ENCODE data around the gene MADD.

Gene MADD

DNA sequence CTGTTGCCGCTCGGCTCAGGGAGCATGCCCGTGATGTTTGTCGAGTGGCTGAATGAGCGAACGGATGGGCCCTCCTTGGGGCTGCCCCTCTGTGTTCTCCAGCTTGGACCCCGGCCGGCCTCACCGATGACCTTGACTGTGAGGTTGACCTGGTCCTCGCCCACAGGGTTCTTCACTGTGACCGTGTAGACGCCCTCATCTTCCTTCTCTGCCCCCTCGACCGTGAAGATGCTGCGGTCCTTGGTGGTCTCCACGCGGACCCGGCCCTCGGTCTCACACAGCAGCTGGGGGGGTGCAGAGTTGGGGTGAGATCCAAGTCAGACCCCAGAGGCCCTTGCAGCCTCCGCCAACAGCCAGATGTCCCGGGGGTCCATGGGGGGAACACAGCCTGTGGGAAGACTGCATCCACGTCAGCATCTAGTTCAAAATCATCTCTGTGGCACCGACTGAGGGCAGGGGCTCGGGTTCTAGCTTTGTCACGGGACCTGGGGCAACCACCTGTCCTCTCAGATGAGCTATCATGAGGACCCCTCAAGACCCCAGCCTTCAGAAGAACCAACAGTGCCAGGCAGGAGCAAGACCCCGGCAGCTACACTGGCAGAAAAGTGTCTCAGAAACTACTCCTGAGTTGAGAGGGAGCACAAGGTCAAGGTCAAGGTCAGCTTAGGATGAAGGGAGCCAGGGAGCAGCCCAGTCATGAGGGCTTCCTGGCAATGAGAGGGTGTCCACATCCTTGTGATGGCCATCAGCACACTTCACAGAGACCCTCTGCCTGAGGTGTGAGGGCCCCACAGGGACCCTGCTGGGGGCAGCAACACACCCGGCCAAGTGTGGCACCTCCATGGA is 68.7 kb downstream of the MADD start:
- DNase-seq (ENCODE audit: low read depth), result no peak

DNA sequence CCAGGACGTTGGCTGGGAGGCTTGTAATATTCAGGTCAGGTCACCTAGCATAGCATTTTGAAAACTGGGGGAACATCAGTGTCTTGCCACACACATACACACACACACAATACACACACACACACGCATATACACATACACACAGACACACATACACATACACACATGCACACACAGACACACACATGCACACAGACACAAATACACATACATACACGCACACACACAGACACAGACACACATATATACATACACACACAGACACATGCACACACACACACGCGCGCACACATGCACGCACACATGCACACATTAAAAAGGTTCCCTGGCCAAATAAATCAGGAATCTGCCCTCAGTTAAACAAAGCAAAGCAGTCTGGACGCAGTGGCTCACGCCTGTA is 70.1 kb downstream of the MADD start:
- no peak for DNase-seq (ENCODE audit: low read depth)

DNA sequence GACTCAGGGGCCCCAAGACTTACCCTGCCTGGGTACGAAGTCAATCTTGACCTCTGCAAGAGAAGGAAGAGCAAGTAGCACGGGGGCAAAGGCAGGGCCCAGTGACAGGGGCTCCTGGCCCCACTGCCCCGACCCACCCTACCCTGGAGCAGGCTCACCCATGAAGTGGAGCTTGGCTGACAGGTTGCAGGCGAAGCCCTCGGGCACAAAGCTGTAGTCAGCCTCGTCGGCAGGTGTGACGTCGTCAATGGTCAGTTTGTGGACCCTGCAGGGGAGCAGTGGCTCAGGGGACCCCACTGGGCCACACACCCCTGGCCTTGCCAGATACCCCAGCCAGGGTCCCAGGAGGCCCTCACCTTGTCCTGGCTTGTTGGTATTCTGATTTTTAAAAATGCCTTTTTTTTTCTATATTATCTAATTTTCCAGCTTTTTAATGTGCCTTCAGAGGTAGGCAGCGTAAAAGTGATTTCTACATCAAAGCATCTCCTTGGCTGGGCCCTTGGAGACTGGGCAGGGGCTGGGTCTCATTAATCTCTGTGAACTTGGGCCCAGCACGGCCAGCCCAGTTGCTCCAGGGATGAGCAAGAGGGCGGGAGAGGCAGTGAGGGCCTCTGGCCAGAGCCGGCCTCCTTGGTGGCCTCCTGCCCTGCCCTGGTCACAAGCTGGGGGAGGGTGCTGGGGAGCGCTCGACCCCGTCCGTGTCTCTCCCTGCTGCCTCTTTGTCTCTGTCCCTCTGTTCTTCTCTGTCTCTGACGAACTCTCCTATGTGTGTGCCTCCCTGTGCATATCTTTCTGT is 71.2 kb downstream of the MADD start:
- no peak for DNase-seq (ENCODE audit: low read depth)

DNA sequence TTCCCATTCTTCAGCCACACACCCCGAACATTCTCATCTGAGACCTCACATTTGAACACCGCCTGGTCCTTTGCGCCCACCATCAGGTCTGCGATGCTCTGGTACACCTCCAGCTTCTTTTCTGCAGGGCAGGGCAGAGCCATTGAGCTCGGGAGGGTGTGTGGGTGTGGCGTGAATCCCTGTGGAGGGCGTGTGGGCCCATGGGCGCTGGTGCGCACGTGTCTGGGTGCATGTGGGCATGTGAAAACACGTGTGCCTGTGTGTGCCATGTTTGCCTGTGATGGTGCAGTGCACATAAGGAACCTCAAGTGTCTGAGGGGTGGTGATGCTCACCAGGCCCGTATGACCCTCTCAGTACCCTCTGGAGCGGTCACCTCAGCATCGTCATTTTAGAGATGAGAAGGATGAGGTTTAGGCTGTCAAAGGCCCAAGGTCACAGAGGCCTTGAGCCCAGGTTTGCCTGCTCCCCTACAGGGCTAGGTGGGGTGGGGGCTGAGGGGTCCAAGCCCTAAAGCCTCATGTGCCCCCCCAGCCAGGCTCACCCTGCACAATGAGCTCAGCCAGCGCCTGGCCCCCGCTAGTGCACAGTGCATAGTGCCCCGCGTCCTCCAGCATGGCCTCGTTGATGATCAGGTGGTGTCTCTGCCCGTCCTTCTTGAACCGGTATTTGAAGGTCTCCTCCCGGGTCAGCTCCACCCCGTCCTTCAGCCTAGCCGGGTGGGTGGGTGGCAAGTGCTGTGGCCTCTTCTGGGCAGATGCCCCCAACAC is 72.3 kb downstream of the MADD start:
- DNase-seq (ENCODE audit: low read depth), result no peak

DNA sequence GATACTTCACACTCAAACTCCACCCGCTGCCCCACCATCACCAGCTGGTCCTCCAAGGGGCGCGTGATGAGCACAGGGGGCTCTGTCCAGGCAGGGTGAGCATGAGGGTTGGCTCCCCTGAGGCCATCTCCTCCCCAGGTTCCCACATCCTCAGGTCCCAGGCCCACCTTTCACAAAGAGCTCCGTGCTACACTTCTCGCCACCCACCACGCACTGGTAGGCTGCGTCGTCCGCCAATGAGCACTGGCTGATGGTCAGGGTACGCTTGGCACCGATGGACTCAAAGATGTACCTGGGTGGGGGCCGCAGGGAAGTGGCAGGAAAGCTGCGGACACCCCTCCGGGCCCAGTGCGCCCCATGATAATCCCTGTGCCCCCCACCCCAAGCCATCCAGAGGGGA is 72.9 kb downstream of the MADD start:
- no peak for DNase-seq (ENCODE audit: low read depth)

DNA sequence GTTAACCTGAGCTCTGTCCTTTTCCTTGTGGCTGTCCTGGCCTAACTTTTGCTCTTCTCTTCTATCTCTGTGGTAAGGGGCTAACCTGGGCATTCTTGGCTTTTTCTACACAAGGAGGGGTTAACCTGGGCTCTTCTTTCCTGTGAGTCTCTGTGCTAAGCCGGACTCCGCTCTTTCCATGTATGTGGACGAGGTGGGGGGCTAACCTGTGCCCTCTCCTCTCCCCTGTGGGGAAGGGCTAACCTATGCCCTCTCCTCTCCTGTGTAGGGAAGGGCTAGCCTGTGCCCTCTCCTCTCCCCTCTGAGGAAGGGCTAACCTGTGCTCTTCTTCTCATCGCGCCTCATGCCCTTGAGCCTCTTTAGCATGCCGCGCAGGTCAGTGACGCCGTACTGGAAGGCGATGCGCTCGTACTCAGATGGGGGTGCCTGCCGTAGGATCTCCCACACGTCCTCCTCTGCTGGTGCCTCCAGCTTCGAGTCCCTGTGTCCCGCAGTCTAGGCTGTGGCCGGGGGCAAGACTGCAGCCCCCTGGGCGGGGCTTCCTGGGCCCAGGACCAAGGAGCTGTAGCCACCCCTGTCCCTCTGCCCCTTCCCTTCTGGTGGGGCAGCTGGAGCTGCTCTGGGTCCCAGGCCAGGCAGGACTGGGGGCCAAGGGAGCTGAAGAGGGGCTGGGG is 76.1 kb downstream of the MADD start:
- DNase-seq (ENCODE audit: low read depth), result no peak

DNA sequence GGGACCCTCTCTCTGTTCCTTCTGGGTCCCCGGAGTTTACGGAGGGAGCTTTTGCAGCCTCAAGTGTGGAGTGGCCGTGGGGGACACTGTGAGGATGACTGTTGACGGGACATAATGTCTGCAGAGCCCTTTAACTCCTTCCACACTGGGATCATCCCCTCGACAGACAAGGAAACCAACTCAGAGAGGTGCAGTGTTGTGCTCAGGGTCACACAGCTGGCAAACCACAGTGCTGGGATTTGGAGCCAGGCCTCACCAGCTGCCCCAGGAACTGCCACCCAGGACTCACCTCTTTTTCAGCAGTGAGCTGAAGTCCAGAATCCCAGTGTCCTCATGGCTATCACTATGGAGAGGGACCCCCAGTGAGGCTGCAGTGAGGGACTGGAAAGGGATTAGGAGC is 77.2 kb downstream of the MADD start:
- no peak for DNase-seq (ENCODE audit: low read depth)

DNA sequence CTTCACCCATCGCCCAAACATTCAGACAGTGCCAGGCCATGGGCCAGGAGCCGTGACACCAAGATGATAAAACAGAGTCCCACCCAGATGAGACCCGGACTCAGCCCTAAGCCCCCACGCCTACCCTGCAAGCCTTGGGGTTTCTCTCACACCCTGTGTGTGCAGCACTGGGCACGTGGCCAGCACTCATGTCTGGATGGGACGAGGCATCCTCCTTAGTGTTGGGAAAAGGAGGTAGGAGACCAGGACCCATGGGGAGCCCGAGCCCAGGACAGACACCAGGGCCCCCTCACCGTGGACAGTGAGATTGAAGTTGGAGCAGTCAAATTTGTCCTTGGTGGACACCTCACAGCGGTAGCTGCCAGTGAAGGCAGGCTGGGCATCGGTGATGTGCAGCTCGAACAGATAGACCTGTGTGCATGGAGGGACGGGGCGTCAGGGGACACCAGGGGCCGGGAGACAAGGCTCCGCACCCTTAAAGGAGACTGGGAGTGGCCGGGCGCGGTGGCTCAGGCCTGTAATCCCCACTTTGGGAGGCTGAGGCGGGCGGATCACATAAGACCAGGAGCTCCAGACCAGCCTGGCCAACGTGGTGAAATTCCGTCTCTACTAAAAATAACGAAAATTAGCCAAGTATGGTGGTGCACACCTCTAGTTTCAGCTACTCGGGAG is 78.3 kb downstream of the MADD start:
- DNase-seq (ENCODE audit: low read depth), result no peak

DNA sequence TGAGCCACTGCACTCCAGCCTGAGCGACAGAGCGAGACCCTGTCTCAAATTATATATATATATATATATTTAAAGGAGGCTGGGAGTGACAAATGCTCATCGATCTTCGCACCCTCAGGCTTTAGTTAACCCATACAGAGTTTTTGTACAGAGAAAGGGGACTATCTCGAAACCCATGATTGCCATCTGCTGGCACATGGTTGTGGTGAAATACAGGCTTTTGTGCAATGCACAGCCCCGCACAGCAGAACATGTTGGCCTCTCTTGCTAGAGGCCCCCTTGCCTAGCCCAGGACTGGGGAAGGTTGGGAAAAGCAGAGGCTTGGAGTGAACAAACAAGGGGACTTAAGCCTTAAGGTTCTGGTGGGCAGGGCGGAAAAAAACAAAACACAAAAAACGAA is 78.9 kb downstream of the MADD start:
- no peak for DNase-seq (ENCODE audit: low read depth)

DNA sequence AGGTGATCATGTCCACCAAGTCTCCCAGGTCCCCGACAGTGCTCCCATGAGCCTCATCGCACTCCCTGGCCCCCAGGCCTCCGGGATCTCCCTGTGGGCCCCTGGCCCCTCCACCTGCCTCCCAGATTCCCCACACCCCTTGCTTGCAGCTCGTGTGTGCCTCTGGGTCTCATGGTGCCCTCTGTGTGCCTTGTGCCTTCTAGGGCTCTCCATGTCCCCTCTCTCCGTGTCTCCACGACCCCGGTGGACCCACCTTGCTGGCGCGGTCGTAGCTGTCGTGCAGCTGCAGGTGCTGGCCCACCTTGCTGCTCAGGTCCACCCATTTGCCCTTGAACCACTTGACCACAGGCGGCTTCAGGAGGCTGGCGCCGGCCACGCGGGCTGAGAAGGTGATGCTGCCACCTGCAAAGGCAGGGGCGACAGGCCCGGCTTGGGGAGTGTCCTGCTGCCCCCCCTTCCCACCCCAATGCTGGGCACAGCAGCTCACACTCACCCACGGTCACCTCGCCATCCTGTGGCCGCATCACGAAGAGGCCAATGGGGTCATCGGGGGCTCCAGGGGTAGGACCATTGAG is 79.7 kb downstream of the MADD start:
- DNase-seq (ENCODE audit: low read depth), result no peak

DNA sequence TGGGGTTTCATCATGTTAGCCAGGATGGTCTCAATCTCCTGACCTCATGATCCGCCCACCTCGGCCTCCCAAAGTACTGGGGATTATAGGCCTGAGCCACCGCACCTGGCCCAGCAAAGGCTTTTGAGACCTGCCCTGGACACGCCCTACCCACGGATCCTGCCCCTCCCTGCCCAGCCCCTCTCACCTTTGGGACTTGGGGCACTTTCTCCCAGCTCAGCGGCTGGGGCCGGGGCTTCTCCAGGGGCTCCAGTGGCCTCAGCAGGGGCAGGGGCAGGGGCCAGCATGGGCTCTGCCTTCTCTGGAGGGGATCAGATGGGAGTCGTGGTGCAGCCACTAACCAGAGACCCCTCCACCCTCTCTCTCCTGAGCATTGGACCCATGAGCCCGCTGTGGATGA is 80.4 kb downstream of the MADD start:
- no peak for DNase-seq (ENCODE audit: low read depth)

DNA sequence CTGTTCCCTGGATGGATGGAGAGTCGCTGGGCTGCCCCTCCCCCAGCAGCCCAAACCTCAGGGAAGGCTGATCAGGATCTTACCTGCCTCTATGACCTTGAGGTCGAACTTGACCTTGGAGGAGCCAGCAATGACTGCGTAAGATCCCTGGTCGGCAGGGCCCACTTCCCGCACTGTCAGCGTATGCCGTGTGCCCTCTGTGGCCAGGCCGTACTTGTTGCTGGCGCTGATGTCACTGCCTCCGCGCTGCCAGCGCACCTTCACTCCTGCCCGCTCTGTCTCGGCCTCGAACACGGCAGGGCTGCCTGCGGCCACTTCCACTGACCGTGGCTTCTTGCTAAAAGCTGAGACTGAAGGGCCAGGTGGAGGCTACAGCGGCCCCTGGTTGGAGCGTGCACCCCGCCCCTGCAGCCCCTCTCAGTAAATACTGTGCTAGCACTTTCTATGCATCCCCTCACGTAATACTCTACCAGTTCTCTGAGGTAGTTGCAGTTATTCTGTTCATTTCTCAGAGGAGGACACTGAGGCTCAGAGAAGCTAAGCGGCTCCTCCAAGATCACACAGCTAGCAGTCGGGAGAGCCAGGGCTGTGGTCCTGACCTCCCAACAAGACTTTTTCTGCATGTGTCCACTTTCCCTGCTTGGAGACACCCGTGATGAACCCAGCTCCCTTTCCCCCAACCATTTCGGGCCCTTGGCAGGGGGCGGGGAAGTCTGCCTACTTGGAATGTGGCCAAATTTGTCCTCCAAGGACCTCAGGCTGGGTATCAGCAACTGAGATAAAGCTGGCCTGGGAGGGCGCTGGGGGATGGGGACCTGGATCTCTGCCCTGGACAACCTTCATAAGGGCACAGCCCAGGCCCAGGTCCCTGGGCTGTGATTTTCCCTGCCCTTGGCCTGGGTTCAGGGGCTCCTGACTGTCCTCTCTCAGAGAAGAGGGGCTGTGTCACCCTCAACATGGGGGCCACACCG is 81.5 kb downstream of the MADD start:
- DNase-seq (ENCODE audit: low read depth), result no peak

DNA sequence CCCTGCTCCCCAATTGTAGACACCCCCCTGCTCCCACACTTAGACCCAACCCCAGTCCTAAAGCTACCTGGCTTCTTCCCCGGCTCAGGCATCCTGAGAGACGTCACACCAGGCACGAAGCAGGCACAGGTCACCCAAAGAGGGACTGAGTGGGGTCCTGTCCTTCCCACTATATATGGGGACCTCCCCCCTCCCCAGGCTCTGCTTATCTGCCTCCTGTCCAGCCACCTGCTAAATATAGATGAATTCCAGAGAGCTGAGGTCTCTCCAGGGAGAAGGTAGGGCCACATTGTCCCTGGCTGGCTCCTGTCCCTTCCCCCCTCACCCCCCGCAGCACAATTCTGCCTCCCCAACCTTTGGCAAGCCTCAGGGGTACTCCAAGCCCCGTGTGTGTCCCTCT is 82.6 kb downstream of the MADD start, which contains the start of gene MYBPC3:
TSS of gene MYBPC3 (minus strand) at position 147 of the 400 bp plus-strand sequence. CDS start at position 92, 55 bp downstream.
- no peak for DNase-seq (ENCODE audit: low read depth)

DNA sequence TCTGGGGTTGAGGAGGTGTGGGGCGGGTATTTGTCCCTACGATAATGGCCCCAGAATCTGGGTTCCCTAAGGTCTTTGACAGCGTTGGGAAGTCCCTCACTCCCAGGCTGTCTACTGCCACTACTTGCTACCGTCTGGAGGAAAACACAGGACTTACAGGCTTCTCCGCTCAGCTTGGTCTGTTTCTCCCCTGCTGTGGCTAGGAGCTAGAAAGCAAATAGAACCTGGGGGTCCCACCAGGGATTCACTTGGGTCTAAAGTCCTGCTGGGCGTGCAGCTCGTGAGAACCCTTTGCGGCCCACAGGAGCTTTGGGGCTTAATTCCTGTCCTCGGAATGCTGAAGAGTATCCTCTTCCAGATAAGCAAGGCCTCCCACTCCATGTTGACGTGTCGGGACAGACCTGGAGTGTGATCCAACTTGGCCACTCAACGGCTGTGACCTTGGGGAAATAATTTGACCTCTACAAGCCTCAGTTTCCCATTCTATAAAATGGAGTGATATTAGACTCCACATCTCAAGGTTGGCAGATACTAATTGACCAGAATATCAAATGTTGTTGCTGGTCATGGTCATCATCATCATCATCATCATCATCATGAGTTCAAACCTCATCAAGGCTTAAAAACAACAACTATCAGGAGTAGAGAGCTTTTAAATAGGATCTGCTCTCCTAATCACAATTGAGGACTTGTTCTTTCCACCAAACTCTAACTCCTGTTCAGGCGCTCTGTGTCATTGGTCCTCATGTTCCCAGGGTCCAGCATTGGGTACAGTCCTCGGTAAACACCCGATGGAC is 84.2 kb downstream of the MADD start:
- DNase-seq (ENCODE audit: low read depth), result no peak

DNA sequence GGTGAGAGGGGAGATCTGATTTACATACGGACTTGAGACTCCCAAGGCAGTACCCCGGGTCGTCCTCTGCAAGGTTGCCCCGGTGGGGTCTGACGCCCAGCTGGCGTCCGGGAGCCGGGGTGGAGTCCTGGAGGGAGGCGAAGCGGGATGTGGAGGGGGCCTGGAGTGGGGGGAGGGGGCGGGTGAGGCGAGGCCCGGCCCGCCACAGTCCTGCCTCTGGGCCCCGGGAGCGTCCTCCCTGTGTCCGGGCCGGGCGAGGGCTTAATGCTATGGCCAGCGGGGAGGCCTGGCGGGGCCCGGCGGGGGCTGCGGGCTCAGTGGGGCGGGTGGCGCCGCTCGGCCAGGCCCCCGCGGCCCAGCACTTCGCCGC is 85.0 kb downstream of the MADD start:
- DNase-seq (ENCODE audit: low read depth), result no peak

DNA sequence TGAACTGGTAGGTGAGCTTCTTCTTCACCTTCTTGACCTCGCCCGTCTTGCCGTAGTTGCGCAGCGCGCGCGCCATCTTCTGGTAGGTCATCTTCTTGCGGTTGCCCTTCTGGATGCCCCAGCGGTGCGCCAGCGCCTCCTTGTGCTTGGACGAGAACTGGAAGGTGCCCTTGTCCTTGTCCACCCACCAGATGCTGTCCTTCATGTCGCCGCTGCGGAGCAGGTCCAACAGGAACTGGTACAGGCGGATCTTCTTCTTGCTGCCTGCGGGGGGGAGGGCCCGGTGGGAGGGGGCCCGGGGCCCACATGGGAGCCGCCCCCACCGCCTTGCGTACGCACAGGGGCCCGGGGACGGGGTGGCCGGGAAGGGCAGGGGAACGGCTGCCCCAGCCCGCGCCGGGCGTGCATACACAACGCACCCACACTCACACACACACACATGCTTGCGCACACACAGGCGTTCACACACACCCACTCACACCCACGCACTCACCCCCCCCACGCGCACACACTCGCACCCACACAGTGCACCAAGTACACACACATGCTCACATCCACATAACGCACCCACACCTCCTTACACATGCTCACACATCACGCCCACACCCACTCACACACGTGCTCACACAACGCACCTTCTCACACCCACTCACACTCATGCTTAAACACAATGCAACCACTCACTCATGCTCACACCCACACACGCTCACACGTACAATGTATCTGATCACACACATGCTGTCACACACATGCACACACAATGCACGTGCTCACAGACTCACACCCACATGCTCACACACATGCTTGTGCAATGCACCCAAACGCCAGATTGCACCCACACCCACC is 85.6 kb downstream of the MADD start:
- peak; percentile 39 for DNase-seq (ENCODE audit: low read depth)

DNA sequence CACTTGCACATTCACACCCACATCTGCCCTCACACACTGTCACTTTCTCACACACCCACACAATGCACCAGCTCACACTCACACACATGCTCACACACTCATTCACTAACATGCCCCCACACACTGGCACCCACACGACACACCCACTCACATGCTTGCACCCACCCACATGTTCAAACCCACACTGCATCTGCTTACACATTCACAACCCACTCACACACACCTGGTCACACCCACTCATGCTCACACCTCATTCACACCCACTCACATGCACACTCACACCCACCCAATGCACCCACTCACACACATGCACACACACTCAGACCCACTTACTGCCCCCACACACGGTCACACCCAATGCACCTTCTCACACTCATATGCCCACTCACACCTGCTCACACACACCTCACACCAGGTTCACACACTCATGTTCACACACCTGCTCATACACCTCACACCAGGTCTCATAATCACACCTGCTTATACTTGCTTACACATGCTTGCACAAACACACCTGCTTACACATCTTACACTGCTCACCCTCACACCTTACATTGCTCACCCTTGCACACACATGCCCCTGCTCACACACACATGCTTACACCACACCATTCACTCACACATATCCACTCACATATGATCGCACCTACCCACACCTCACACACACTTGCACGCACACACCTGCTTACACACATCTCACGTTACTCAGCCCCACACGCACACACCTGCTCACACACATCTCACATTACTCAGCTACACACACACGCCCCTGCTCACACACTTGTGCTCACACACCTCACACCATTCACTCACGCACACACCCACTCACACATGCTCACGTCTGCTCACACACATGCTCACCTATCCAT is 86.4 kb downstream of the MADD start:
- no peak for DNase-seq (ENCODE audit: low read depth)
